ENCODE results near the gene SHC3.

SHC3 gene

DNA sequence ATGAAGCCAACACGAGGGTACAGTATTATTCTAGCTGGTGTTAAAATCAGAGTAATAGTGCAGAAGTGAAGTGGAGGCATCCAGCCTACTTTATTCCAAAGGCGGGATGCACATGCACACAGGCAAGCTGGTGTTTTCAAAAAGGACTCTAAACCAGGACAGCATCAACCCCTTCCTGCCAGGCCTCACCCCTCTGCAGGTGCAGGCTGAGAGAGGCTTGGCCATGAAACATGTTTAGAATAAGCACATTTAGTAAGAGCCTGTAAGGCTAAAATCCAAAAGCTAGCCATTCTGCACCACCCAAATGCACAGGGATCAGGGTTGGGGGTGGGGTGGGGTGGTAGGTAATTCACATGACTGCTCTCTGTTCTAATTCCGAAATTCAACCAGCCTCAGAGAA, 71.2 kb downstream of the SHC3 start:
- DNase-seq (ENCODE audit: low read depth), result no peak

DNA sequence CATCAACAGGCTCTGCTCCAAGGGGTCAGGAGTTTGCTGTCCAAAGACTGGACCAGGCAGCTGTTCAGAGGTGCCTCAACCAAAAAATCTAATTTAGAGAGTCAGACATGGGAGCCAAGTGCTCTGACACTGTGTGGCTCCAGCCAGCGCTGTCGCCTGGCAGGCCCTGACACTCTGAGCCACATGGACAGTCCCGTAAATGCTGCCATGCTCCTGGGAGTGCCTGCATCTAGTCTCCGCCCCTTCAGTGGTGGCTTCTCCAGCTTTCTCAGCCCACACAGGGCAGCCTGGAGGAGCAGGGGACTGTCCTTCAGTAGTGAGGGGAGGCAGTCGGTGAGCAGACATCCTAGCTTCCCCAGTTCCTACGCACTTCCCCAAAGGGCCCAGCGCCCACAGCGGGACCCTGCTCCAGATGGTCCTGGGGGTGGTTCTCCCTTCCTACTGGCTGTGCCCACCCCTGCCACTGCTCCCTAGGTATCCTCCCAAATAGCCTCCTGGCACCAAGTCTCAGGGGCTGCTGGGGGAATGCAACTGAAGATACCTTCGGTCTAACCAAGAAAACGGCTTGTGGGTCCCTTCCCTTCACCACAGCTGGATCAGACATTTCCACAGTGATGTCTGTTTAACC, 72.3 kb downstream of the SHC3 start:
- no peak for DNase-seq (ENCODE audit: low read depth)

DNA sequence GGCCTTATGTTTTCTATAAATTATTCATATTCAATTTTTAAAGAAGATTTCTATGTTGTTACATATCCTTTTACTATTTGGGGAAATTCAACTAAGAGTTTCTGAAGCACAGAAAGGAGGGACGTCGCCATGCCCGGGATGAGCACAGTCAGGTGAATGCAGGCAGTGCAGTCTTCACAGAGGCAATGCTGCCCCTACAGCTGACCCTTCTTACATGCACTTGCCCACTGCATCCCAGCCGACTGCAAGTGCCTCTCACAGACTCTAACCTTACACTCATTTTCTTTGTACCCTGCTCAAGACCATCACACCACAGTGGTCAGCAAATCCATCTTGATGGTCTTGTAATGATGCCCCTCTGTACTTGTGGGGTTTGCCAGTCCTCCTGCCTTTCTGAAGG, 73.8 kb downstream of the SHC3 start:
- DNase-seq (ENCODE audit: low read depth), result no peak

DNA sequence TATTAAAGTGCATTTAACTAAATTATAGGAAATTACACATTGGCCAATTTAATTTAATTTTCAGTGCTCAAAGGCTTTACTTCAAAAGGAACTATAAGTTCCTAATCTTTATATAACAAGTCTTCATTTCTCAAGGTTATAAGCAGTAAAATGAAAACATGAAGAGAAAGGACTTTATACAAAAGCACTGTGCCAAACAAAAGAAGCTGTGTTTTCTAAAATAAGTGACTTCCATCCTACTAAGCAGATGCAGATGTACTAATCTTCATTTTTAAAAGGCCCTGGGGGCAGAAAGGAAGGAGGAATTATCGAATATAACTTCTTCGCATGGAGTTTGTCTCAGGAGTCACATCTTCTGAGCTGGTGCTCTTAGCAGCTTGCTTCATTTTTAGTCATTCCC, 81.4 kb downstream of the SHC3 start:
- DNase-seq (ENCODE audit: low read depth), result no peak

DNA sequence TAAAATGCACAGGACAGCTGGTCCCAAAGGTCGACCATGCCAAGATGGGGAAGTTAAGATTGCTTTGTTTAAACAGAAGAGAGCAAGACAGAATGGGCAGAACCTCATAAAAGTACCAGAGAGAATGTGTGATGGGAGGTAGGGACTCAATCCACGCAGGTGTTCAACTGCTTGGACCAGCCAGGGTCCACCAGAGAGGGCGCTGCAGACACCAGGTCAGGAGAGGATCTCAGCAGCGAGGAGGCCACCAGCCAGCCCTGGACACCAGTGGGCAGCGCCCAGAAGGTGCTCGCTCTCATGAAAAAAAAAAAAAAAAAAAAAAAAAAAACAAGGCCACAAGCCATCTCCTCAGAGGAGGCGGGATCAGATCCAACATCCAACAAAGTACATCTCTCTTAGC, 81.8 kb downstream of the SHC3 start:
- no peak for DNase-seq (ENCODE audit: low read depth)

DNA sequence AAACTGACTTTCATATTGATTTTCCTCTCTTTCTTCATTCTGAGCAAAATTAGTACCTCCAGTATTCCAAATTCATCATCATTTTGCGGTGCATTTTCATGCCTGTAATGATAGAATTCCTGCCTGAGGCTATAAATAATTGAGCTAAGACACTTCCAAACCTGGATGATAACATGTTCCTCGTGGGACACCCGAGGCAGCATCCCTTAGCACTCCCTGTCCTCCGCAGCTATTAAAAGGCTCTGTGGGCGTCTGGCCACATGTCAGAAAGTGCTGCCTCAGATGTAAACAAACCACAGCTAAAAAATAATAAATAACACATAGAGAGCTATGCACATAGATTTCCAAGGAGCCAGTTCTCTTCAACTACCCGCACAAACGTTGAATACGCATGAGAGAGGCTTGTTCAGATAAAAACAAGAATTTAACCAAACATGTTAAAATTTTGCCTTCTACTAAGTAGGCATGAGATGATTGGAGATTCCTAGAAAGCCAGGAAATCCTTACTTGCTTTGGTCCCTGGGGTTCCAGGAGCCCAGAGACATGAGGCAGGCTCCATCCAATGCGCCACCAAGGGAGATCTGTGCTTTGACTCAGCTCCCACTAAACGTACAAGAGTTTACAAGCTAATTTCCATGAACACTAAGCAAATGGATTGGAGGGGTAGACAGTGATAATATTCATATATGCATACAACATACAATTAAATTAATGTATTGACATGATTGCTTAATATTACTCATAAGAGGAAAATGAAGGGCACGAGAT, 82.7 kb downstream of the SHC3 start:
- DNase-seq (ENCODE audit: low read depth), result no peak

DNA sequence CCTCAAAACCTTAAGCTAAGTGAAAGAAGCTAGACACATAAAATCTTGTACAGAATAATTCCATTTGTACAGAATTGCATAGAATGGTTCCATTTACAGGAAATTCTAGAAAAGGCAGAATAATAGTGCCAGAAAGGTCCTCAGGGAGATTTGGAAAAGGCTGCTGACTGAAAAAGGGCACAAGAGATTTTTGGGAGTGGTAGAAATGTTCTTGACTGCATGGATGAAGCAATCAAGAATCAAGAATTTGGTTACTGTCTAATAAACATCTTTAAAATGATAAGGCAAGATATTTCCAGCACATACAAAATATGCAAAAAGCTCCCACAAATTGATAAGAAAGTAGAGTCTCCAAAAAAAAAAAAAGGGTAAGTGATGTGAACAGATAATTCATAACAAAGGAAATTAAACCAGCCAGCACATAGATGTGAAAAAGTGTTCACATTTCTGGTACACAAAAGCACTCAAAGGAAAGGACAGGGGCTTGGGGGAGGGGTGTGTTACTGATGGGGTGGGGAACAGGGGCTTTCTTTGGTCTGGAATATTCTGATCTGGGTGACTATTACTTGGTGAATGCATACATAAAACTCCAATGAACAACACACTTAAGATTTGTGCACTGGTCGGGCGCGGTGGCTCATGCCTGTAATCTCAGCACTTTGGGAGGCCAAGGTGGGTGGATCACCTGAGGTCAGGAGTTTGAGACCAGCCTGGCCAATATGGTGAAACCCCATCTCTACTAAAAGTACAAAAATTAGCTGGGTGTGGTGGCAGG, 85.2 kb downstream of the SHC3 start:
- DNase-seq (ENCODE audit: low read depth), result no peak

DNA sequence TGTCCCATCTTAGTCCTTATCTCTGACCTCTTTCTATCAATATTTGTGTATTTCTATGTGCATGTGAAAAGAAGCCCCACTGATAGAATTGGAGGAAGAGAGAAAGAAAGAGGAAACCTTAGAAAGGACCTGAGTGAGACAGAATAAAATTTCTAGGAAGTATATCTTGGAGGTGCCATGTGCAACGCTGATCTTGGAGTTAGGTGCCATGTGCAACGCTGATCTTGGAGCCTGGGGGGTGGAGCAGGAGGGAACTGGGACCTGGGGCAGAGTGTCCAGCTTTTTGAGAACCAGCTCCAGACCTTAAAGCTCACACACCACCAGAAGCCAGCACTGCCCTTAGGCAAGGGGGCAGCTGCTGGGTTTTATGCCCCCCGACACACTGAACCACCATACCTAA, 89.4 kb downstream of the SHC3 start:
- no peak for DNase-seq (ENCODE audit: low read depth)

DNA sequence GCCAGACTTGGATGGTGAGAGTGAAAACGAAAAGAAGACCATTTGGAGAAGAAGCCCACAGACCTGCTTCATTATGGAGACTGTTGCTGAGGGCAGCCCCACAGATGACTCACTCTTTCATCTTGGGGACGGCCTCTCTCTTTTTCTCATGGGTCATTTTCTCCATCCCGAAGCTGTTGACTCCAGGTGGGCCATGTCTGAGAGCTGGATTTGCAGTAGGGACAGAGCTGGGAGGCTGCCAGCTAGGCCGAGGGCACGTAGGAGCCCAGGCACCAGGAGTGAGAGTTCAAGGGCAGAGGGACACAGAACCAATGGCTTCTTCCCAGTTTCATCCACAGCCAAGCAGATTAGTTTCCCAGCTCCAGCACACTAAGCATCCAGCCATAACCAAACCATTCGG, 95.0 kb downstream of the SHC3 start:
- no peak for DNase-seq (ENCODE audit: low read depth)

DNA sequence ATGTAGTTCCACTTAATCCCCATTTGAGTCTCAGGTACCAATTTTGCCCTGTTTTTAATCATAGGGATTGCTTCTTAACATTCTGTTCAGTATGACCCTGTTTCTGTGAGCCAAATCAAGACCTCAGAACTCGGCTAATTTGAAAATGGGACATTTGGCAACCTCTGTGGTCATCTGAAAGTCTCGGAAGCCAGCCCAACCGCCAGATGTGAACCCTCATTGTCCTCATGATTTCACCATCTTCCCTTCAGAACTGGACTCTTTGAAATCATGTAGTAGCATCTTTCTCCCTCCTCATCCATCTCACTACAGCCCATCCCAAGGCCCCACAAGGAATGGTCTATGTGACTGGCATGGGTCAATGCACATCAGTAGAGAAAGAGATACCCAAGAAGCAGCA, 98.4 kb downstream of the SHC3 start:
- DNase-seq (ENCODE audit: low read depth), result no peak

DNA sequence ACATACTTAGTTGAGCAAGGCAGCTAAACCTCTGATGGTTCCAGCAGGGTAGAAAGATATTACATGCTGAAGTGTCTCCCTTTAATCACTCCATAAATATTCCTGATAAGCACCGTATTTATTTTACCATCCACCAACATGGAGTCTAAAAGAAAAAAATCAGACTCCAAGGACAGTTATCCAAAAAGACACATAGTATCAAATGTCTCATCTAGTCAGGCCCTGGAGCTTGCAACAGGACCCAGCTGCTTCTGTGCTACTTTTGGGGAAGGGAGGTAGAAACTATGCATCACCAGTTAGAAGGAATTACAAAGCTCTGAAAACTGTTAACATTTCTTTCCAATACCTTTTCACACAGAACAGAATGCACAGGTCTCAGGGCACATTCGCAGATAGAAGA, 99.2 kb downstream of the SHC3 start:
- DNase-seq (ENCODE audit: low read depth), result no peak

DNA sequence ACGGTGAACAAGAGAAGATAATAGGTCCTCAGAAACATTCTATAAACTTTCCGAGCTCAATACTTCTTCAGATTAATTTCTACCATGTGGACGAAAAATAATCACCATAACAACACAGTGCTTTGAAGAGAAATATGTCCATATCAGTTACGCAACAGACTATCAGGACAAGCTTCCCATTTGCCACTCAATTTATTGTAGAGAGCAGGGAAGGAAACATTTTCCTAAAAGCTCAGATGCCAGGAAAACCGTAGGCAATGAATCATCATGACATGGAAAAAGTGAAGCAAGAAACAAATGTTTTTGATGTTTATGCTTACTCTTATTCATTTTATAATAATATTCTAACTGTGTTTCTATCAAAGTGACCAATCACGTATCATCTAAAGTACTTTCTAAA, 99.8 kb downstream of the SHC3 start:
- no peak for DNase-seq (ENCODE audit: low read depth)

DNA sequence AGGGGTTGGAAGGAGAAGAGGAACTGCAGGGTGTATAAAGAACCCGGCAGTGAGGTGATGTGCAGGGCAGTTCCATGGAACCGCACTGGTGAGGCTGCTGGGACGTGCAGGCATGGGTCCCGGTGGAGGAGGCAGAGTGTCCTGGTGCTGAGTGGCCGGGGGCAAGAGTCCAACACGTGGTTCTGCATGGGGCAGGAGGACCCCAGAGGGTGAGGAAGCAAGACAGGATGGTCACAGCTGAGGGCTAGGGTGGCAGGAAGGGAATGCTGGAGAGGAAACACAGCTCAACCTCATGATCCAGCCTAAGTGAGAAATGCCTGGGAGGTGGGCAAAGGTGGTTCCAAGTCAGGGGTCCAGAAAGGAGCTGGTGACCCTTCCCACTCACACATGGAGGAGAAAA, 100.2 kb downstream of the SHC3 start:
- DNase-seq (ENCODE audit: low read depth), result no peak

DNA sequence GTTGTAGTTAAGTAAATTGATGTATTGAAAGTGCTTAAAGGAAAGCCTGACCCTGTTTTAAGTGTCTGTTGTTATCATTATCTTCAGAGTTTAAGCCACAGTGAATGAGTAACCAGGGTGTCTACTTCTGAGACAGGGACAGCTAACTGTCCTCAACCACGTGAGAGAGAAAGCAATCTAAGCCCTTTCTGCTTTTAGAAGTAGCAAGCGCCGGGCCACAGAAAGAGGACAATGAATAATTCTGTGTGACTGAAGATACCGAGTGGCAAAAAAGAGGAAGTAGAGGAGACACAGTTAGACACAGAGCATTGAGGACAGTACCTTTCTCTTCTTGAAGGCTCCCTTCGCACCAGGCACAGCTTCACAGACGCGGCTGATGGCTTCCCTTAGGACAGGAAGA, 101.1 kb downstream of the SHC3 start:
- DNase-seq (ENCODE audit: low read depth), result no peak

DNA sequence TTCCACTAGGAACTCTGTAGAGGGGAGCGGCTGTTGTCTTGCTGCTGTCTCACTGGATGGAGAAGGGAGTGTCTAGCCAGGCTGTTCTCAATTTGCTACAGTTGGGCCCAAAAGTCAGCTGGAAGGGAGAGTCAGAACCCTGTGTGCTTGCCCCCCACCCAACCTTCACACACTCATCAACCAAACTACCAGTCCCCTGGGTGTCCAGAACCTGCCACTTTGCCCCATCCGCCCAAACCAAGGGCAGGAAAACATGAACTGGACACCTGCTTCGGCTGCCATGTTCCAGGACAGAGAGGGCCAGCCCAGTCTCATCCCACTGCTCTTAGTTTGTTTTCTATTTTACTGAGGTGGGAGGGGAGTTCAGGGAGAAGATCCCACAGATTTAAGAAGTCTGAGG, 105.2 kb downstream of the SHC3 start:
- no peak for DNase-seq (ENCODE audit: low read depth)

DNA sequence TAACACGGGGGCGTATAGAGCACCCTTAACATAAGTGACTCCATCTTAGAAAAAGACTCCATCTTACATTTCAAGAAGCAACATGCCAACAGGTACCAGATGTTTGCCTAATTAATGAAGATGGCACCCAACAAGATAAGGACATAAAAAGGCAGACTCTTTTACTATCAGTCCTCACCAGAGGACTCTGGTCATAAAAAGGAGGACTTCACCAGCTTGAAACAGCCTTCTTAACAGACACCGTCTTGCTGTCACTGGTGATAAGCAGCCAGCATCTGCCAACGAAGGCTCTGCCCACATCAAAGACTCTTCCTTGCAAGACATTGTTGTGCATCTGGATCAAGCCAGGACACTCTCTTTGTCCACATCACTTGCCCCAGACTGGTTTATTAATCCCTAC, 107.0 kb downstream of the SHC3 start:
- no peak for DNase-seq (ENCODE audit: low read depth)

DNA sequence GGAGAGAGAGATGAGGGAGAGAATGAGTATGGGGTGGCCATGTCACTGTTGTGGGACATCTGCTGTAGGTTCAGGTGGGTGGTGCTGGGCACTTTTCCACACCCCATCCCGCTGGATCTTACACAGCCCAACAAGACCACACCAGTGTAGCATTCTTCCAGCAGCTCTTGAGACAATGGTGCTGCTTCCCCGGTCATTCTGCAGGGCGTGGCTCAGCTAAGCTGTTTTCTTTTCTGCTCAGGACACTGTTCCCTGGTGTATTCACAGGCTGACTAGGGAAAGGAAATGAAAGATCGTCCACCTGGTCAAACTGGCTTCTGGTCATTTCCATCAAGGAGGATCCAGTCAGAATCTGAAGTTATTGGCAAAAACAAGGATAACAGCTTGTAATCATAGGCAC, 111.8 kb downstream of the SHC3 start:
- DNase-seq (ENCODE audit: low read depth), result no peak

DNA sequence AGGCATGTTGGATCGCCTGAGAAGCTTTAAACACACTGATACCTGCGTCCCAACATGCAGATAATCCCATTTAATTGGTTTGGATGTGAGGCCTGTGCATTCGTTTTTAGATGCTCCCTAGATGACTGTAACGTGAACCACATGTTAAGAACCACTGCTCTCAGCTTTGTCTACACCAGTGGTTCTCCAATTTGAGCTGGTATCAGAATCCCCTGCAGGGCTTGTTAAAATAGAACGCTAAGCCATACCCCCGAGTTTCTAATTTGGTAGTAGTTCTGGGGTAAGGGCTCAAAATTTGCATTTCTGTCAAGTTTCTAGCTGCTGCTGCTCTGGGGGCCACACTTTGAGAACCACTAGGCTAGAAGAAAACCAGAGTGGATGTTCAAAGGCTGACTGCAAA, 112.7 kb downstream of the SHC3 start:
- DNase-seq (ENCODE audit: low read depth), result no peak

DNA sequence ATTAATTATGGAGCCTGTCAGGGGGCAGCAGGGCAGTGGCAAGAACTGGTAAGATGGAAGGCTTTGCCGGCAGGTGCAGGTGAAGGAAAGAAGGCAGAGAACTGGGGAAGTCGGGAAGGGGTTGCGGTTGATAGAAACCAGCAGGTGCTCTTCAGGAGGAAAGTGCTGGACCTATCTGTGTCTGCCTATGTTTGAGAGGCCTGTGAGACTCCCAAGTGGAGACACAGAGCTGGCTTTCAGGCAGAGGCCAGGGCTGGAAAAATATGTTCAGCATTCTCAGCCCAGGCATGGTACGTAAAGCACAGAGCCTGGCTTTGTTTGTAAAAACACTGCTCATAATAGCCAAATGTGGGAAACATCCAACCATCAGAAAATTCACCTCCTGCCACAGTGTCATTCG, 117.8 kb downstream of the SHC3 start:
- no peak for DNase-seq (ENCODE audit: low read depth)

DNA sequence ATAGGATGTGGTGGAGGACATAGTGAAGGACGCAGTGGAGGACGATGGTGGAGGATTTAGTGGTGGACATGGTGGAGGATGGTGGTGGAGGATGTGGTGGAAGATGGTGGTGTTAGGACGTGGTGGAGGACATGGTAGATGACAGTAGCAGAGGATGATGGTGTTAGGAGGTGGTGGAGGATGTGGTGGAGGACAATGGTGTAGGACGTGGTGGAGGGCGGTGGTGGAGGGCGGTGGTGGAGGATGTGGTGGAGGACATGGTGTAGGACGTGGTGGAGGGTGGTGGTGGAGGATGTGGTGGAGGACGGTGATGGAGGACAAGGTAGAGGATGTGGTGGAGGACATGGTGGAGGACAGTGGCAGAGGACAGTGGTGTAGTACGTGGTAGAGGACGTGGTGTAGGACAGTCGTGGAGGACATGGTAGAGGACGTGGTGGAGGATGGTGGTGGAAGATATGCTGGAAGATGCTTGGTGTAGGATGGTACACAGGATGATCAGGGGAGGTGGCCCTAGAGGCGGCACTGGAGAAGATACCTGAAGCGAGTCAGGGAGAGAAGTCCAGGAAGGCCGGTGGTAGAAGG, 118.6 kb downstream of the SHC3 start:
- no peak for DNase-seq (ENCODE audit: low read depth)

DNA sequence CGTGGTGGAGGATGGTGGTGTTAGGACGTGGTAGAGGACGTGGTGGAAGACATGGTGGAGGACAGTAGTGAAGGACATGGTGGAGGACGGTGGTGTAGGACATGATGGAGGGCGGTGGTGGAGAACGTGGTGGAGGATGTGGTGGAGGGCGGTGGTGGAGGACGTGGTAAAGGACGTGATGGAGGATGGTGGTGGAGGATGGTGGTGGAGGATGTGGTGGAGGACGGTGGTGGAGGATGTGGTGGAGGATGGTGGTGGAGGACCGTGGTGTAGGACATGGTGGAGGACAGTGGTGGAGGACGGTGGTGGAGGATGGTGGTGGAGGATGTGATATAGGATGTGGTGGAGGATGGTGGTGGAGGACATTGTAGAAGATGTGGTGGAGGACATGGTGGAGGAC, 119.7 kb downstream of the SHC3 start:
- no peak for DNase-seq (ENCODE audit: low read depth)

DNA sequence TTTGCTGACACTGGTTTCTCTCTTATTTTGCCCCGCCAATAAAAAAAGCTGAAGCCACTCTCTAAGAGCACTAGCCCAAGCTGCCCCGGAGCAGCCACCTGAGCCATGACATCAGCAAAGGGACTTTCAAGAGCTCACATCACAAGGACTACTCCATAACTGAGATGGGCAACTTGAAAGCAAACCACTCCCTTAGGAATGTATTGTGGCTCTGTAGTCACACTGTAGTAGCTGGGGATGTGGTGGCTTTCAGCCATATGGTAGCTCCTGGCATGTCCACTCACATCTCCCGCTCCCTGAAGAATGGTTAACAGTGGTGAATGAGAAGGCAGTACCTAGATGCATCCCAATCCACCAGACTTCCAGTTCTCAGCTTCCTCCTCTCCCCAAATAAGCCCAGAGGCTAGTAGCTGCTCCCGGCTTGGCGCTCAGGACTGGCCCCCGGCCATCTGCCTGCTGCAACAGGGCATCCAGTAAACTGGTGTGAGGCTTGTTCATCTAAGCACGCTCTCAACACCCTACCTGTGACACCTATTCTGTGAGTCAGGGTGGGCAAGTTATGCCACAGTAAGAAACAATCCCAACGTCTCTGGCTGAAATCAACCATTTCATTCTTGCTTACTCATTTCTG, 123.6 kb downstream of the SHC3 start:
- DNase-seq (ENCODE audit: low read depth), result no peak

DNA sequence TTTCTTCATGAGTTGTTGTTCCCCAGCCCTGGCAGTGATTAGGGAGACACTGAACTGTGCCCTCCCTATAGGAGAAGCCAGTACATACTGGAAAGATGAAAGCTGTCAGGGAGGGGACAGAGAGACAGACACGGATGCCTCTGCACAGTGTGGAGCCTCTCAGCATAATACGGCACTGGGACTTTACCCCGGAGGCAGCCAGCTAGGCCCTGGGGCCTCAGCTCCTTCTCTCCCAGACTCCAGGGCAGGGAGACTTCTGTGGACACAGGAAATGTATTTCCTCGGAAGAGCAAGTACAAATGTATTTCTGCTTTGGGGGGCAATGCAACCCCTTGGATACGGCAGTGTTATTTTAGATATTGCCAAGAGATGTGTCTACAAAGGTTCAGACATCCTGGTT, 125.3 kb downstream of the SHC3 start:
- no peak for DNase-seq (ENCODE audit: low read depth)

All from stimulated activated CD8-positive, alpha-beta memory T cell treated with anti-CD3 and anti-CD28 coated beads, Interleukin-4, amount 100 ng/mL, for 24 hours (primary cell).